Muscle of back (tissue), 11 donors: Measurements from ENCODE around the gene THAP3. TPM values are rescaled to one million over a fixed set of nuclear protein-coding genes. Genes with fewer than 3 reads are reported as not detected.
"Not testable (repeated sequence)": the region's sequence is repeated elsewhere in the genome, so short reads cannot be mapped to it uniquely, and the experiment has no call there.

Experiments used
- DNase-seq, 3 donors: peaks; one replicate each; pipeline versions ENCODE4 v3.0.0 to v3.0.0-alpha.2; 2013
- polyA plus RNA-seq, 10 donors: library from polyadenylated mRNA; unstranded; fragments of 120-200 nt; gene quantifications; one replicate each; pipeline ENCODE4 v1.2.1, GENCODE V29; 2013; ENCODE audit not compliant: insufficient read length in 10 of 10

The THAP3 gene
- polyA plus RNA-seq, 10 donors: 13.2 to 18.0 (median 15.6) TPM

DNA sequence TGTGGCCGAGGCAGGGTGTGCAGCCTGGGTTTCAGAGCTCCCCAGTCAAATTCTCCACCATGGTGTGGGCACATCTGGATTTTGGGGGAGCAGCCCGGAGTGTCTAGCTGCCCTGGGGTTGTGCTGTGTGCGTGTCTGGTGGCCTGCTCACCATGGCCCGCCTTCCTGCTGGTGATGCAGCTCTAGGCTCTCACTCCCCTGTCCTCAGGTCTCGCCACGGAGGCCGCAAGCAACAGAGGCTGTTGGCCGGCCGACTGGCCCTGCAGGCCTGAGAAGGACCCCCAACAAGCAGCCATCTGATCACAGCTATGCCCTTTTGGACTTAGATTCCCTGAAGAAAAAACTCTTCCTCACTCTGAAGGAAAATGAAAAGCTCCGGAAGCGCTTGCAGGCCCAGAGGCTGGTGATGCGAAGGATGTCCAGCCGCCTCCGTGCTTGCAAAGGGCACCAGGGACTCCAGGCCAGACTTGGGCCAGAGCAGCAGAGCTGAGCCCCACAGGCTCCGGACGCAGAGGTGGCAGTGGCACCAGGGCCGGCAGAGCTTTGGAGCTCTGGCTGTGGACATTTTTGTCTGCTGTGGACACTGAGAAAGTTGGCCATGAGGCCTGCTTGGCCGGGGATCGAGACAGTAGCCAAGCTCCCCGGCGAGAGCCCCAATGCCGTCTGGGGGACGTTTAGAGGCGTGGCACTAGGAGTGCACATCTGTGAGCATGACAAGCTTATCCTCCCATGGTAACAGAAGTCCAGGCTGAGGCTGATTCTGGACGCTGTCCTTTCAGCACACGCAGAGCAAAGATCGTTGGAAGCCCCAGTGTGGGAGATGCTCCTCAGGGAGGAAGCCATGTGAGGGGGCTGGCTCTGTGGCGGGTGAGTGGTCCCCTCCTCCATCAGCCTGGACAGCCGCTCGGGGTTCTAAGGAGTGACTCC lies 8.2 kb downstream of the THAP3 start:
- no peak for DNase-seq

- peak in 1 of 3 donors; percentile 58 for DNase-seq
Observed at GRCh38 chr1:6634371-6635052, 9.8 kb downstream of the THAP3 start.

GRCh38 chr1:6635161-6635909 lies 10.7 kb downstream of the THAP3 start:
- no peak for DNase-seq

GRCh38 chr1:6635910-6636760 lies 11.5 kb downstream of the THAP3 start:
- no peak for DNase-seq

- not testable (repeated sequence) for DNase-seq
Observed at GRCh38 chr1:6636778-6637177, 12.1 kb downstream of the THAP3 start.

GRCh38 chr1:6637770-6638169 lies 13.1 kb downstream of the THAP3 start:
- no peak for DNase-seq

GRCh38 chr1:6638226-6638625 lies 13.6 kb downstream of the THAP3 start:
- peak; percentile 61 to 87 (median 85) for DNase-seq

DNA sequence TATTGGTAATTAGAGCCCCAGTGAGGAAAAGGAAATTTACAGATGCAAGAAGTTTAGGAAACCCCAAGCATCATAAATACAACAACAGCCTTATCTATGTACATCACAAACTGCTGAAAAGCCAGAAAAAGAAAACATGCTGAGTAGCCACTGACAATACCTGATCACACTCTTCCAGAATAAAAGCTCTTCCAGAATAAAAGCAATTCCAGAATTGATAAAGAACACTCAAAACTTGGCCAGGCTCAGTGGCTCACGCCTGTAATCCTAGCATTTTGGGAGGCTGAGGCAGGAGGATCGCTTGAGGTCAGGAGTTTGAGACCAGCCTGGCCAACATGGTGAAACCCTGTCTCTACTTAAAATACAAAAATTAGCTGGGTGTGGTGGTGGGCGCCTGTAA lies 16.2 kb downstream of the THAP3 start:
- not testable (repeated sequence) for DNase-seq

- DNase-seq: no peak
Observed at GRCh38 chr1:6645018-6645417, 20.4 kb downstream of the THAP3 start.

- peak; percentile 33 to 64 (median 44) for DNase-seq
Observed at GRCh38 chr1:6646499-6647148, 22.0 kb downstream of the THAP3 start.

- DNase-seq: no peak
Observed at GRCh38 chr1:6648556-6648955, 23.9 kb downstream of the THAP3 start.

GRCh38 chr1:6651909-6652308 lies 27.2 kb downstream of the THAP3 start:
- DNase-seq: no peak

GRCh38 chr1:6652986-6653385 lies 28.3 kb downstream of the THAP3 start:
- no peak for DNase-seq

- DNase-seq: no peak
Observed at GRCh38 chr1:6653436-6654290, 29.0 kb downstream of the THAP3 start.

DNA sequence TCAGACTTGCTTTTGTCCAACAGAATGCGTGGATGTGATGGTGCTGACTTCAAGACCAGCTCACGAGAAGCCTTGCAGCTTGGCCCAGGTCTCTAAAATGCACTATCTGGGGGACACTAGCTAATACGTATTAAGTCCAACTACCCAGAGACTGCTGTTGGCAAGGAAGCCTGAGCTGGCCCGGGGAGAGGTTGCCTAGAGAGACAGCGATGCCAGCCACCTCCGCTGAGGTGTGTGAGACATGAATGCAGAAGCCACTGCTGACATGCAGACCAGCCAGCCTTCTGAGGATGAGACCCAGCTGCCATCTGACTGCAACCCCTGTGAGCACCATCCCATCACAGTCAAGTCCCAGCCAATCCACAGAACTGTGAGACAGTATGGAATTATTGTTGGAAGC lies 32.5 kb downstream of the THAP3 start:
- DNase-seq: no peak

DNA sequence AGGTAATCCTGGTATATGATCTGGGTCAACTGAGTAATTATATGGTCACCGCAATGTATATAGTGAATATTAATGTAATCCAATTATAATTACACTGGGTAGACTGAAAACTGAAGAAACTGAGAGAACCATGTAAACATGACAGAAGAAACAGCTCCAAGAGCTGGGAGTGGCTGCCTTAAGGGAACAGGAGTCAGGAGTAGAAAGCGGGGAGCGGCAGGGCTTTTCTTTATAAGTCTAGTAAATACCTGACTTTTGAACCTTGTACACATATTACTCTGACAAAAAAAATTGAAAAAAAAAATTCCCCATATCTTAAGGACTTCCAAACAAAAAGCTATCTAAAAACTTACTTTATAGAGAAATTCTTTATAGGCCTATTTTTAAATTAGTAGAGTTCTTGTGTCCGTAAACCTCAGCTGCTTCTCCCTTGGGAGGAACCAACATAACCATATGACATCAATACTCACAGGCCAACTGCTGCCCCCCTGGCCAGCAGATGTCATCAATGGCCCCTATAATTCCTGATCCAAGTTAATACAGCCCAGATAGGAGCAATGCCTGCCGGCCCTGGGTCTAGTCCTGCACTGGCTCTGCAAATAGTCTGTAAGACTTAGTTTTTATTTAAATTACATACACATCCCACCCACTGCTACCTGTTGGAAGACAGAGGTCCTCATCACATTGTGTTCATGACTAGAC lies 33.8 kb downstream of the THAP3 start:
- DNase-seq: no peak

GRCh38 chr1:6660415-6661049 lies 35.9 kb downstream of the THAP3 start:
- DNase-seq: no peak

DNA sequence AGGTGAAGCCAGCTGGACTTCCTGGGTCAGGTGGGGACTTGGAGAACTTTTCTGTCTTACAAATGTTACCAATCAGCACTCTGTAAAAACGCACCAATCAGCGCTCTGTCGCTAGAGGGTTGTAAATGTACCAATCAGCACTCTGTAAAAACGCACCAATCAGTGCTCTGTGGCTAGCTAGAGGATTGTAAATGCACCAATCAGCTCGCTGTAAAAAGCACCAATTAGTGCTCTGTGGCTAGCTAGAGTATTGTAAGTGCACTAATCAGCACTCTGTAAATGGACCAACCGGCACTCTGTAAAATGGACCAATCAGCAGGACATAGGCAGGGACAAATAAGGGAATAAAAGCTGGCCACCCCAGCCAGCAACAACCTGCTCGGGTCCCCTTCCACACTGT lies 37.8 kb downstream of the THAP3 start:
- DNase-seq: not testable (repeated sequence)

- no peak for DNase-seq
Observed at GRCh38 chr1:6666696-6667095, 42.0 kb downstream of the THAP3 start.
